H1 (cell line): ENCODE measurements around the gene ARR3. TPM values are rescaled to one million over a fixed set of nuclear protein-coding genes. Genes with fewer than 3 reads are reported as not detected.

Source experiments
- CTCF ChIA-PET: fragments of 300-600 bp; sonication (Branson Sonifier 250); formaldehyde crosslinking; loops from one replicate; lab custom pipeline; 2021; ENCODE audit not compliant: partially characterized antibody; lab: Charles Lee
- POLR2A ChIA-PET: fragments of 300-600 bp; sonication (Branson Sonifier 250); formaldehyde crosslinking; loops from one replicate; lab custom pipeline; 2021; ENCODE audit warnings: inconsistent platforms; ENCODE audit not compliant: partially characterized antibody; lab: Charles Lee
- DNase-seq, 2 experiments: peaks; one replicate each; pipeline versions ENCODE4 v3.0.0 to v3.0.0-alpha.2; 2010 to 2022; ENCODE audit warnings: low spot score in 2 of 2, low read depth in 1 of 2, mixed read lengths in 1 of 2
- FAIRE-seq: peaks from 2 replicates; lab custom pipeline; 2011; peaks lifted over from hg19 to GRCh38; lab: Jason Lieb, UNC
- H2AFZ ChIP-seq: 2 replicates; pipeline ENCODE4 v1.8.1; 2012; ENCODE audit warnings: low read length, inconsistent platforms
- H2AK5ac ChIP-seq: 2 replicates; pipeline ENCODE4 v1.6.1; 2013; ENCODE audit warnings: low read depth, low read length
- H2BK120ac ChIP-seq: replicated peaks from 2 replicates; pipeline ENCODE3; 2013; ENCODE audit warnings: low read depth, low read length, inconsistent platforms
- H2BK12ac ChIP-seq: 2 replicates; pipeline ENCODE4 v1.6.1; 2013; ENCODE audit warnings: low read depth, low read length
- H2BK15ac ChIP-seq: 2 replicates; pipeline ENCODE4 v1.6.1; 2013; ENCODE audit warnings: low read length
- H2BK20ac ChIP-seq: 2 replicates; pipeline ENCODE4 v1.6.1; 2013; ENCODE audit warnings: low read length
- H2BK5ac ChIP-seq: 2 replicates; pipeline ENCODE4 v1.6.1; 2013; ENCODE audit warnings: low read depth, low read length
- H3K14ac ChIP-seq: 2 replicates; pipeline ENCODE4 v1.6.1; 2013; ENCODE audit warnings: inconsistent platforms; ENCODE audit not compliant: insufficient read length
- H3K18ac ChIP-seq: 2 replicates; pipeline ENCODE4 v1.6.1; 2013; ENCODE audit warnings: low read length; ENCODE audit errors: extremely low read depth
- H3K23ac ChIP-seq: 2 replicates; pipeline ENCODE4 v1.6.1; 2013; ENCODE audit warnings: inconsistent platforms; ENCODE audit not compliant: insufficient read length
- H3K23me2 ChIP-seq: 2 replicates; pipeline ENCODE4 v1.6.1; 2013; ENCODE audit warnings: low read depth, low read length
- H3K27ac ChIP-seq: 2 replicates; pipeline ENCODE4 v1.6.1; 2011; ENCODE audit warnings: low read depth, low read length, inconsistent platforms
- H3K27me3 ChIP-seq, 4 experiments: replicated peaks in 1 of 4; 1 replicate in 1 of 4; 2 replicates in 3 of 4; pipeline versions ENCODE4 v1.6.1 to v1.8.1; 2011 to 2013; ENCODE audit warnings: low read length in 3 of 4, mild to moderate bottlenecking in 3 of 4, inconsistent platforms in 2 of 4, mixed read lengths in 2 of 4, moderate library complexity in 1 of 4; ENCODE audit not compliant: control insufficient read depth in 3 of 4, insufficient read depth in 3 of 4; ENCODE audit errors: extremely low read depth in 1 of 4
- H3K36me3 ChIP-seq, 4 experiments: 2 replicates each; pipeline versions ENCODE4 v1.6.1 to v1.8.1; 2011 to 2013; ENCODE audit warnings: mild to moderate bottlenecking in 4 of 4, low read length in 3 of 4, moderate library complexity in 2 of 4, control low read depth in 1 of 4, inconsistent platforms in 1 of 4; ENCODE audit not compliant: insufficient read depth in 4 of 4, control insufficient read depth in 2 of 4
- H3K4ac ChIP-seq: replicated peaks from 2 replicates; pipeline ENCODE3; 2013; ENCODE audit warnings: low read length, low read depth, mixed read lengths, inconsistent platforms; ENCODE audit not compliant: insufficient read length
- H3K4me1 ChIP-seq, 4 experiments: replicated peaks in 1 of 4; 1 replicate in 1 of 4; 2 replicates in 3 of 4; pipeline versions ENCODE4 v1.6.1 to v1.8.1; 2011 to 2013; ENCODE audit warnings: low read length in 3 of 4, inconsistent platforms in 2 of 4, mixed read lengths in 1 of 4; ENCODE audit not compliant: insufficient read depth in 4 of 4, control insufficient read depth in 3 of 4
- H3K4me2 ChIP-seq, 2 experiments: 2 replicates each; pipeline versions ENCODE4 v1.6.1 to v1.8.1; 2011 to 2013; ENCODE audit warnings: low read depth in 2 of 2, low read length in 2 of 2, control low read depth in 1 of 2, inconsistent platforms in 1 of 2, mild to moderate bottlenecking in 1 of 2; ENCODE audit not compliant: insufficient read depth in 1 of 2
- H3K4me3 ChIP-seq, 4 experiments: fragments of 200-600, 300-600 bp in 1 of 4; sonication (generic), shearing (Covaris generic), sonication (Bioruptor Twin) in 1 of 4; 2 replicates each; pipeline versions ENCODE4 v1.5.1 to v1.8.1; 2011 to 2016; ENCODE audit warnings: low read length in 4 of 4, low read depth in 3 of 4, control low read depth in 2 of 4, inconsistent platforms in 2 of 4, mild to moderate bottlenecking in 2 of 4, mixed read lengths in 1 of 4, moderate library complexity in 1 of 4; ENCODE audit not compliant: insufficient read depth in 2 of 4; ENCODE audit errors: extremely low read depth in 1 of 4
- H3K56ac ChIP-seq: replicated peaks from 2 replicates; pipeline ENCODE3; 2013; ENCODE audit warnings: low read depth, mild to moderate bottlenecking, mixed read lengths, low read length, inconsistent platforms; ENCODE audit not compliant: insufficient read length
- H3K79me1 ChIP-seq: 2 replicates; pipeline ENCODE4 v1.6.1; 2013; ENCODE audit warnings: low read depth, low read length, control low read depth
- H3K79me2 ChIP-seq, 2 experiments: 2 replicates each; pipeline versions ENCODE4 v1.6.1 to v1.8.1; 2012 to 2013; ENCODE audit warnings: low read length in 2 of 2, mild to moderate bottlenecking in 2 of 2, inconsistent platforms in 1 of 2; ENCODE audit not compliant: insufficient read depth in 2 of 2, control insufficient read depth in 1 of 2
- H3K9ac ChIP-seq, 4 experiments: replicated peaks in 1 of 4; 1 replicate in 1 of 4; 2 replicates in 3 of 4; pipeline versions ENCODE4 v1.6.1 to v1.8.1; 2011 to 2013; ENCODE audit warnings: low read depth in 3 of 4, low read length in 3 of 4, control low read depth in 2 of 4, mild to moderate bottlenecking in 2 of 4, moderate library complexity in 2 of 4, inconsistent platforms in 1 of 4; ENCODE audit errors: extremely low read depth in 1 of 4
- H3K9me3 ChIP-seq, 2 experiments: 2 replicates each; pipeline versions ENCODE4 v1.6.1 to v1.8.1; 2012 to 2013; ENCODE audit warnings: mild to moderate bottlenecking in 2 of 2, moderate library complexity in 2 of 2, control low read depth in 1 of 2, inconsistent platforms in 1 of 2, low read depth in 1 of 2, low read length in 1 of 2, mixed read lengths in 1 of 2; ENCODE audit not compliant: insufficient read depth in 2 of 2
- H4K20me1 ChIP-seq, 2 experiments: replicated peaks in 1 of 2; 2 replicates each; pipeline versions ENCODE3 to v1.8.1; 2011 to 2013; ENCODE audit warnings: inconsistent platforms in 2 of 2, low read length in 2 of 2, mild to moderate bottlenecking in 1 of 2; ENCODE audit not compliant: insufficient read depth in 2 of 2, control insufficient read depth in 1 of 2
- H4K5ac ChIP-seq: 2 replicates; pipeline ENCODE4 v1.6.1; 2013; ENCODE audit warnings: low read length, low read depth, mixed read lengths, inconsistent platforms; ENCODE audit not compliant: insufficient read length
- H4K8ac ChIP-seq: 2 replicates; pipeline ENCODE4 v1.8.0; 2013; ENCODE audit warnings: mild to moderate bottlenecking, moderate library complexity, low read length, inconsistent platforms; ENCODE audit not compliant: insufficient read depth; ENCODE audit errors: extremely low read depth
- H4K91ac ChIP-seq: replicated peaks from 2 replicates; pipeline ENCODE3; 2013; ENCODE audit warnings: low read length, mixed read lengths, inconsistent platforms; ENCODE audit not compliant: insufficient read length
- WGBS, 2 experiments: shearing (Covaris generic) in 1 of 2; methylation state at CpG; one replicate each; pipeline versions ENCODE4 v1.1.6 to v1.1.7; 2013 to 2015; ENCODE audit warnings: low lambda C conversion rate in 2 of 2, mixed read lengths in 2 of 2, inconsistent platforms in 1 of 2, low coverage in 1 of 2, missing lambda C conversion rate in 1 of 2; ENCODE audit not compliant: insufficient replicate concordance in 2 of 2, insufficient coverage in 1 of 2, insufficient read length in 1 of 2; ENCODE audit errors: extremely low coverage in 1 of 2, missing lambda C conversion rate in 1 of 2; 5-methylcytosine and 5-hydroxymethylcytosine counted together
- polyA plus RNA-seq, 7 experiments: library from polyadenylated mRNA; depleted of rRNA in 3 of 7; stranded (reverse) in 5 of 7; unstranded in 2 of 7; fragments of >200 nt in 5 of 7; fragments of 200-250 nt in 2 of 7; gene quantifications; 1 replicate in 5 of 7; 2 replicates in 1 of 7; 4 replicates in 1 of 7; pipeline versions ENCODE4 v1.2.1 to v1.2.3, GENCODE V29; 2011 to 2013; ENCODE audit warnings: missing spikeins in 2 of 7, mixed read lengths in 2 of 7
- total RNA-seq: library from RNA; stranded (reverse); fragmentation: NEBNext Ultra II Directional; extraction: Animal tissue kit (Norgen Biotek cat#: 25700); gene quantifications from 2 replicates; pipeline ENCODE4 v1.2.1, GENCODE V29; 2021
- TF ChIP-seq, protein P1 (sequence below): IDR thresholded peaks from 2 replicates; pipeline ENCODE4 v1.6.1; 2012; ENCODE audit warnings: low read length, inconsistent platforms

The ARR3 gene
- total and polyA plus RNA-seq, 2 of the 8 experiments (the other 6 are each of a cell fraction or from before 2014, with no cell fraction given): not detected

DNA sequence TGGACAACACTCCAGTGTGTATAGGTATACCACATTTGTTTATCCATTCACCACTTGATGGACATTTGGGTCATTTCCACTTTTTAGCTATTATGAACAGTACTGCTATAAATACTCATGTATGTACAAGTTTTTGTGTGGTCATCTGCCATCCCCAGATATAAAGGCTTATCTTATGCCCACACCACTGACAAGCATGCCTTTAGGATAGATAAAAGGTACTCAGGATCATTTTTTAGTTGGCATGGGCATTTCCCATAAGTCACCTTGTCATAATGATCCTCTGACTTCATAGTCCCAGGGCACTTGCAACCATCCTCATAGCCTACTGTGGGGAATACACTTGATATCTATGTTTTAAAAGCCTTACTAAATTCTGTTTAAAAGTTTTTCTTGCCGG lies 27.4 kb upstream of the ARR3 start:
- Histone ChIP-seq H3K79me1 (no peaks in the 10 kb centered on the region), H3K4me1 (no peaks in the 10 kb centered on the region), H3K36me3 (no peaks in the 10 kb centered on the region), H3K9ac (no peak overlapping the region), H3K4me2 (no peak overlapping the region), H2AK5ac (no peak overlapping the region), H3K23me2 (no peaks in the 10 kb centered on the region), H3K79me2 (no peaks in the 10 kb centered on the region), H2AFZ (no peak overlapping the region), H3K27me3 (no peaks in the 10 kb centered on the region), H2BK20ac (no peak overlapping the region), H3K18ac (no peak overlapping the region), H3K14ac (no peak overlapping the region), H3K4ac (no peak overlapping the region), H4K8ac (no peak overlapping the region), H2BK120ac (no peak overlapping the region), H4K91ac (no peak overlapping the region), H2BK5ac (no peak overlapping the region), H3K56ac (no peak overlapping the region), H3K23ac (no peak overlapping the region), H4K5ac (no peak overlapping the region), H4K20me1 (no peaks in the 10 kb centered on the region), H2BK15ac (no peak overlapping the region), H3K9me3 (no peaks in the 10 kb centered on the region), H2BK12ac (no peak overlapping the region), H3K4me3 (no peak overlapping the region), H3K27ac (no peak overlapping the region)
- DNase-seq: no peak
- no peak for FAIRE-seq
- WGBS, 2 experiments: 100% methylated on average over 1 of the region's 1 CpG; no CpG with 5 or more reads in 1 of the 2 experiments
- POLR2A ChIA-PET: no interaction called here
- CTCF ChIA-PET: no interaction called here
- TF ChIP-seq, protein P1, sequence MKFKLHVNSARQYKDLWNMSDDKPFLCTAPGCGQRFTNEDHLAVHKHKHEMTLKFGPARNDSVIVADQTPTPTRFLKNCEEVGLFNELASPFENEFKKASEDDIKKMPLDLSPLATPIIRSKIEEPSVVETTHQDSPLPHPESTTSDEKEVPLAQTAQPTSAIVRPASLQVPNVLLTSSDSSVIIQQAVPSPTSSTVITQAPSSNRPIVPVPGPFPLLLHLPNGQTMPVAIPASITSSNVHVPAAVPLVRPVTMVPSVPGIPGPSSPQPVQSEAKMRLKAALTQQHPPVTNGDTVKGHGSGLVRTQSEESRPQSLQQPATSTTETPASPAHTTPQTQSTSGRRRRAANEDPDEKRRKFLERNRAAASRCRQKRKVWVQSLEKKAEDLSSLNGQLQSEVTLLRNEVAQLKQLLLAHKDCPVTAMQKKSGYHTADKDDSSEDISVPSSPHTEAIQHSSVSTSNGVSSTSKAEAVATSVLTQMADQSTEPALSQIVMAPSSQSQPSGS: no peak
